Subcutaneous preadipocyte (primary cell): ENCODE data around the gene KIRREL1. TPM values are rescaled to one million over a fixed set of nuclear protein-coding genes. Genes with fewer than 3 reads are reported as not detected.

ENCODE experiments used
- total RNA-seq: library from RNA; depleted of rRNA; stranded (reverse); fragments of >200 nt; gene quantifications from 2 replicates; pipeline ENCODE4 v1.2.3, GENCODE V29; 2012

The KIRREL1 gene
- total RNA-seq = 85.2 and 107 TPM in 2 replicates

DNA sequence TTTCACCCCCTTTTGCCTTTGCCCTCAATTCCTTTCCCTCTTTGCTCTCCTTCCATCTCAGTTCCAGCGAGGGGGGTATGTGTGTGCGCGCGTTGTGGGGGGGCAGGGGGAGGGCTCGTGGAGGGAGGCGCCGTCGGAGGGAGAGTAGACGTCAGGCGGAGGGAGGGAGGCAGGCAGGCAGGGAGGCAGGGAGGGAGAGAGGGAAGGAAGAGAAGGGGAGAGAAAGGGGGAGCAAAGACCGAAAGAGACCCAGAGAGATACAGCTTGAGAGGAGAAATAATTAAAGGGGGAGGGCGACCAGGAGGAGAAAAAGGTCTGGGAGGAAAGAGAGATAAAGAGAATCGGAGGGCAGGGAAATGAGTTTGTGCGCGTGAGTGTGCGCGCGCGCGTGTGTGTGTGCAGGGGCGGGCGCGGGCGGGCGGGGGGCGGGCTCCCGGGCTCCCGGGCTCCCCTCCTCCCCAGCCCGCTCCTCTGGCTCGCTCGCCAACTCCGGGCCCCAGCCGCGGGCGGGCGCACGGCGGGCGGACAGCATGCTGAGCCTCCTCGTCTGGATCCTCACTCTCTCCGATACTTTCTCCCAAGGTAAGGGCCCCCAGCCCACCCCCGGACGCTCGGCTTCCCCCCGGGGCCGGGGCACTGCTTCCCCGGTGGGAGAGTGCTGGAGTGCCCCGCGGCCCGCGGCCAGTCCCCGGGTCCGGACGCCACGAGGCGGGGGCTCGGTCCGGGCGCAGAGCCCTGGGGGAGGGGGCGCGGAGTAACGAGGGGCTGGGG lies at the start of gene KIRREL1:
KIRREL1 (plus strand) TSS at position 499 of the 771 bp plus-strand sequence; CDS start at position 531, 32 bp downstream.

Other genes with a start within 250 kb of the KIRREL1 start
- not detected in 2 replicates for gene FCRL2, start 216.5 kb upstream of the KIRREL1 start, total RNA-seq
- gene FCRL1, start 173.5 kb upstream of the KIRREL1 start, total RNA-seq = not detected in 2 replicates
- gene CD5L, start 151.8 kb upstream of the KIRREL1 start, total RNA-seq = not detected in 2 replicates
- 0.37 and 0.39 TPM in 2 replicates for gene CD1D, start 187.2 kb downstream of the KIRREL1 start, total RNA-seq